ENCODE results near the gene MYOM3. TPM values are rescaled to one million over a fixed set of nuclear protein-coding genes. Genes with fewer than 3 reads are reported as not detected.

The MYOM3 gene
- polyA plus RNA-seq, 4 donors, result 21.5 to 27.1 (median 22.8) TPM

DNA sequence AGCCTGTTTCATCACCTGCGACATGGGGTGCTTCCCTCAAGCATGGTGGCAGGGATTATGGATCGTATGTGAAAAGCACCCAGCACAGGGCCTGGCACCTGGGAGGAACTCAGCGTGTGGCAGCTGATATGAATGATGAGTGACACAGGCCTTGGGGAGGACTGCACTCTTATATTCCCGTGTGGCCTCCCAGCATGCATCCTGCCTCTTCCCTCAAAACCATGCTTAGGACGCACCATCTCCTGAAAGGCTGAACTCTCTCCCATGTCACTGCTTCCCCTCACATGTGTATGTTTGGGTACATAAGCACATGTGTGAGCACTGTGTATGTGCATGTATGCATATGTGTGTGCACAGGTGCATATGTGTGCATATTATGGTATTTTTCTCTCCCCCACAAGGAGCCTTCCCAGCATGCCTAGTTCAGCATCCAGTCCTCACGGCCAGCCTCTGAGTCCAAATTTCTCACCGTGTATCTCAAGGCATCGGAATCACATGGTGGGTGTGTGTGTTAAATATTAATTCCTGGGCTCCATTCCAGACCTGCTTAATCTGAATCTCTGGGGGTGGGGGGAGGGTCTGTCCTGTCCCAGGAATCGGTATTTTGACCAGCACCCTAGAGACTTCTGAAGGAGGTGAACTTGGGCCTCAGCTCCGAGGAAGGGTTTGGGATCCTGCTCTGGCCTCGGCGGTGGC, 12.8 kb downstream of the MYOM3 start:
- no peak for DNase-seq (ENCODE audit: low read depth in 4 of 4, low spot score in 3 of 4)

GRCh38 chr1:24098102-24098501, 13.8 kb downstream of the MYOM3 start:
- DNase-seq (ENCODE audit: low read depth in 4 of 4, low spot score in 3 of 4), result no peak

DNA sequence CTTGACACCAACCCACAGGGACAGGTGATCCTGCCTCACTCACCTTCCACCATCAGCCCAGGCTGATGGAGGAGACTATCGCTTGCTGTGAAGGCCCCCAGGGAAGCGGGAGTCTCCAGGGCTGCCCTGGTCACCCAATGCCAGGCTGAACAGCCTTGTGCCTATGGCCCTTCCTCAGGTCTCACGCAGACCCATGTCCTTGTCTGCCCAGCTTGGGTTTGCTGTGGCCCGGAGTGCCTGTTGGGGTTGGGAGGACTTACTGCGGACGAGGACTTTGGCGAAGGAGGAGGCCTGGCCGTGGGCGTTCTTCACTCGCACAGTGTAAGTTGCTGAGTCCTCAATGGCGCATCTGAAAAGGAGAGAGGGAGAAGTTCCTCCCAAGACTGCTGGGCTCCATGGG, 14.3 kb downstream of the MYOM3 start:
- no peak for DNase-seq (ENCODE audit: low read depth in 4 of 4, low spot score in 3 of 4)

DNA sequence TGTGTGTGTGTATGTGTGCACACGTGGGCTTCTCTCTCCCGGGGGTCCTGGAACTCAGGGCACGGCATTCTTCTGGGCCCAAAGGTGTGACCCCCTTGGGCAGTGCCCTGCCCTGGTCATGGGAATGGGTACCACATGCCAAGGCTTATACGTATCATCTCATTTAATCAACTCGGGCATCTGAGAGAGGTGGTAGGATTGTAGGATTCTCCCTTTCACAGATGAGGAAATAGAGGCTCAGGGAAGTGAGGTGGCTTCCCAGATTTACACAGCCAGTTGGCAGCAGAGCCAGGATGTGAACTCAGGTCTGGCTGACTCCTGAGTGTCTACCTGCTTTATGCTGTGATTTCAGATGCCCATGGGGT, 15.2 kb downstream of the MYOM3 start:
- no peak for DNase-seq (ENCODE audit: low read depth in 4 of 4, low spot score in 3 of 4)

DNA sequence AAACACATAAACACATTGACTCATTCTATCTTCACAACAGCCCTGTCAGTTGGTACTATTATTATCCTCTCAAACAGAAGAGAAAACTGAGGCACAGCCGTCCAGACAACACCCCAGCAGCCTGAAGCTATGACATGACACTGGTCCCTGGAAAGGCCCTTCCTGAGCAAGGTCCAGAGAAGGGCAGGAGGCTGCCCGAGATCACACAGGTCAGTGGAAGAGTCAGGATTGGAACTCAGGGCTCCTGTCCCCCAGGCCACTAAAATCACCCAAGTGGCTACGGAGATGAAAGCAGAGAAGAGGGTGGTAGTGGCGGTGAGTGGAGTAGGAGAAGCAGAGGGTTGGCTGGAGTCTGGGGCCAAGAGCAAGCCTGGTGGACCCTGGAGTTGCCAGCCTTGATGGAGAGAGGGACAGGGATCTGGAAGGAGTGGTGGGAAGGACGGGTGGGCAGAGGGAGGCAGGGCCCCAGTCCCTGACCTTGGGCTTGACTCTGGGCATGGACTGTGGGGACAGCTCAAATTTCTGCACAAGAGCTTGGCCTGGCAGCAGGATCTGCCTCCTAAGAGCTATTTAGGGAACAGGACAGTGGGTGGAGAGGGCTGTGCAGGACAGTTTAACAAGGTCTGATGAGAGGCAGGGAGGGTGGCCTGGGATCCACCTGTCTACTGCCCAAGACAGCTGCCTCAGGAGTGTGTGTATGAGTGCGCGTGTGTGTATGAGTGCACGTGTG, 15.8 kb downstream of the MYOM3 start:
- DNase-seq (ENCODE audit: low read depth in 4 of 4, low spot score in 3 of 4), result no peak

DNA sequence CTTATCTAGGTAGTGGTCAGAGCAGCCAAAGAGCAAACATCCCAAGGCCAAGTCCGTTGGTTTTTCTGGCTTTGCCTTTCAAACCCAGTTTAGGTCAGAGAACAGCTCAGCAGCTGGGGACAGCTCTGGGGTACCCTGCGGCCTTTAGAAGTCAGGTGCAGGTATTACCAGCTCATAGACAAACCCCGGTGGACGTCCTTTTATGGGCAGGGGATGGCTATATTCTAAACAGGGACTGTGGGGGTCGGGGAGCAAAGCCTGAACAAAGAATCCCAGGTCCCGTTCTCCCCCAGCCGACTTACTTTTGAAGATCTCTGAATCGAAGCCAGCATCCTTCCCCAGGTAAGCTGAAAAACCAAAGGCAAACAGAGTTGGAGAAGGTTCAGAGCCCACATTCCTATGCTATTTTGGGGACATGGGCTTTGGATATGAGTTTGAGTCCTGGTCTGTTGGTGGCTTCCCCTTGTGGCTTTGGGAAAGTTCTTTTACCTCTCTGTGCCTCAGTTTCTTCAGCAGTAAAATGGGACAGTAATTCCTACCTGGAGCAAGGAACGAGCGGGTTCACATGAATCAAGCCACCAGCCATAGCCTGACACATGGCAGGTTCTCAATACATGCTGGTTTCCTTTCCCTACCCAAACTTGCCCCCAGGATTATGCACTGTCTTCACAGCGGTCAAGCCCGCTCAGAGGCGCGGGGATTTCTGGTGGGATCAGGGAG, 16.6 kb downstream of the MYOM3 start:
- no peak for DNase-seq (ENCODE audit: low read depth in 4 of 4, low spot score in 3 of 4)

GRCh38 chr1:24094554-24094953, 17.4 kb downstream of the MYOM3 start:
- DNase-seq (ENCODE audit: low read depth in 4 of 4, low spot score in 3 of 4), result no peak

DNA sequence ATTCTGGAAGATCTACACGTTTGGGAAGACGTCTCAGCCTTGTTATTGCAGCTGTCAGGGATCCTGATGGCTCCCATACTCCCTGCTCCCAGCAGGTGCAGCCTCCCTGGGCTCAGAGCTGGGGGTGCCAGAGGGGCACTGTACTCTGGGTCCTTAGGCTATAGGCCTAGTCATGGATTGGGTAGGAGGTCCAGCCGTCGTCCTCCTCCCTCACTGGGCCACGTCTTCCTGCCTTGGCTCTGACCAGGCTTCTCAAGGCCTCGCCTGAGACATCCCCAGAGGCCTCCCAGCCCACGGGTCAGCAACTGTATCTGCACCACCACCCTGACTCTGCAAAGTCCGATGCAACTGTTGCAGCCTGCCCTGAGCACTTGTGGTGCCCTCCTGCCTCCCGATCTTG, 18.2 kb downstream of the MYOM3 start:
- DNase-seq (ENCODE audit: low read depth in 4 of 4, low spot score in 3 of 4), result no peak

DNA sequence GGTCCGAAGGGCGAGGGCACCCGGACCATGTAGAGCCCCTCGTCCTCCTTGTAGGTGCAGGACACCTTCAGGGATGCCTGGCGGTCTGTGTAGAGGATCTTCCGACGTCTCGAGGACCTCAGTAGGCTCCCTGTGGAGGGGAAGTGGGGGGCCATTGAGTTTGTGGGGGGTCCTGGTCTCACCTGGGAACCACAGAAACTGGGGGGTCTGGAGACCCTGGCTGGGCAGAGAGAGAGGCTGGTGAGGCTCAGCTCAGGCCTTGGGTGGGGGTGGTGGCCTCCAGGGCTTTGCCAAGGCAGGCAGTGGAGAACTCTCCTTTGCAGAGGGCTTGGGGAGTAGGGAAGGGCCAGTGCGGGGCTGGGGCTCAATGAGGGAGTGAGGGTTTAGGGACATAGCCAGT, 19.0 kb downstream of the MYOM3 start:
- no peak for DNase-seq (ENCODE audit: low read depth in 4 of 4, low spot score in 3 of 4)

DNA sequence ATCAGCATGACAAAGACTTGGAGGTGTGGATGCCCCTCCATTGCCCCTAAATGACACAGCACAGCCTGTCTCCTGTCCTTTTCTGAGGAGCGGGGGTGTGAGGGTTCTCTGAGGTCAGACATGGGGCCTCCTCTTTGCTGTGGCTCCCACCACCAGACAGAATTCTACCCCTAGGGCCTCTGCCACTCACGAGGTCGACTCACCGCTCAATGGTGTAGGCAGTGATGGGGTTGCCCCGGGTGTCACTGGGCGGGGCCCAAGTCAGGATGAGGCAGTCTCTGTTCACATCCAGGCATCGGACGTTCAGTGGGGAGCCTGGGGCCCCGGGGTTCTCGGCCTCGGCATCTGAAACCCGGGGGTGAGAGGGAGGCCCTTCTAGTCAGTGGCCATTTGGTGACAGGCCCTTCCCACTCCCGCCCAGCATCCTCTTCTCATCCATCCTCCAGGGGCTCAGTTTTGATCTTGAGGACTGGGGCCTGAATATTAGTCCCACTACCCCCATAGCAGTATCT, 19.9 kb downstream of the MYOM3 start:
- no peak for DNase-seq (ENCODE audit: low read depth in 4 of 4, low spot score in 3 of 4)

- no peak for DNase-seq (ENCODE audit: low read depth in 4 of 4, low spot score in 3 of 4)
Measured at GRCh38 chr1:24090736-24091135, 21.2 kb downstream of the MYOM3 start.

GRCh38 chr1:24089743-24090555, 22.0 kb downstream of the MYOM3 start:
- no peak for DNase-seq (ENCODE audit: low read depth in 4 of 4, low spot score in 3 of 4)

GRCh38 chr1:24089027-24089742, 22.8 kb downstream of the MYOM3 start:
- no peak for DNase-seq (ENCODE audit: low read depth in 4 of 4, low spot score in 3 of 4)

DNA sequence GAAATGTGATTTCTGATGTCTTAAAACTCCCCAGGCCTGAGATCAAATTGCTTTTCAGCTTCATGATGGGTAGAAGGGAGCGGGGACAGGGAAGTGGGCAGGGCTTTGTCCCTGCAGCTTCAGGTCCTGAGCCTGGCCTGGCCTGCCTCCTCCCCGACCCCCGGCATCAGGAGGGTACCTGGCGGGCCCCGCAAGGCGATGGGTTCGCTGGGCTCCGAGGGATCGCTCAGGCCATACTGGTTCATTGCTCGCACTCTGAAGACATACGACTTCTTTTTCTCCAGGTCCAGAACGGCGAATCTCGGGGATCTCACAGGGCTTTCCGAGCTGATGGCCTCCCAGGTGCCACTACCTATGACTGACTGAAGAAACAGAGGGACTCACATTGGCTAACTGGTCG, 25.5 kb downstream of the MYOM3 start:
- DNase-seq (ENCODE audit: low read depth in 4 of 4, low spot score in 3 of 4), result no peak

- no peak for DNase-seq (ENCODE audit: low read depth in 4 of 4, low spot score in 3 of 4)
Measured at GRCh38 chr1:24085546-24085945, 26.4 kb downstream of the MYOM3 start.

DNA sequence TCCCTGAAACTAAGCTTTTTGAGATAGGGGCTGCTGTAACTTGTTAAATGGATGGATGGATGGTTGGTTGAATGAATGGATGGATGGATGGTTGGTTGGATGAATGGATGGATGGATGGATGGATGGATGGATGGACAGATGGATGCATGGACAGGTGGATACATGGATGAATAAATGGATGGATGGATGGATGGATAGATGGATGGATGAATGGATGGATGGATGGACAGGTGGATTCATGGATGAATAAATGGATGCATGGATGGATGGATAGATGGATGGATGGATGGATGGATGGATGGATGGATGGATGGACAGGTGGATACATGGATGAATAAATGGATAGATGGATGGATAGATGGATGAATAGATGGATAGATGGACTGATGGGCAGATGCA, 26.9 kb downstream of the MYOM3 start:
- no peak for DNase-seq (ENCODE audit: low read depth in 4 of 4, low spot score in 3 of 4)

- no peak for DNase-seq (ENCODE audit: low read depth in 4 of 4, low spot score in 3 of 4)
Measured at GRCh38 chr1:24084050-24084449, 27.9 kb downstream of the MYOM3 start.

GRCh38 chr1:24082372-24082771, 29.6 kb downstream of the MYOM3 start:
- DNase-seq (ENCODE audit: low read depth in 4 of 4, low spot score in 3 of 4), result no peak

- no peak for DNase-seq (ENCODE audit: low read depth in 4 of 4, low spot score in 3 of 4)
Measured at GRCh38 chr1:24081190-24081589, 30.7 kb downstream of the MYOM3 start.

GRCh38 chr1:24080131-24080530, 31.8 kb downstream of the MYOM3 start:
- DNase-seq (ENCODE audit: low read depth in 4 of 4, low spot score in 3 of 4), result no peak

Data from right renal pelvis (tissue), 4 donors.